Measurements from ENCODE around the gene POU6F2.

Gene POU6F2

DNA sequence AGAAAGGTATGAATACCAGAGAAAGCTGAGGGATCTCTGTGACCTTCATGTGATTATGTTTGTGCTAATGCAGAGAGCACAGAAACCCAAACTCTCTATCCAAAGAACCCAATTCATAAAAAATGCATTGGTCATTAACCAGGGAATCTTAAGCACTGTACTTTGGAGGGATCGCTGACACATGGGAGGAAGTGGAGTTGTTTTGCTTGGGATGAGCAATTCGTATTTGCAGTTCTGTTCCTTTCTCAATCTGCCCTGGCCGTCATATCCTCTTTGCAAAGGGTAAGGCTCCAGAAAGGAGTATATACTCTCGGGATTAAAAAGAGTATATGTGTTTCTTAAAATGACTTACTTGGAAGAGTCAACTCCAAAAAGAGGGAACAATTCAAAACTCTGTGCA, 221.3 kb downstream of the POU6F2 start:
- no peak for DNase-seq

DNA sequence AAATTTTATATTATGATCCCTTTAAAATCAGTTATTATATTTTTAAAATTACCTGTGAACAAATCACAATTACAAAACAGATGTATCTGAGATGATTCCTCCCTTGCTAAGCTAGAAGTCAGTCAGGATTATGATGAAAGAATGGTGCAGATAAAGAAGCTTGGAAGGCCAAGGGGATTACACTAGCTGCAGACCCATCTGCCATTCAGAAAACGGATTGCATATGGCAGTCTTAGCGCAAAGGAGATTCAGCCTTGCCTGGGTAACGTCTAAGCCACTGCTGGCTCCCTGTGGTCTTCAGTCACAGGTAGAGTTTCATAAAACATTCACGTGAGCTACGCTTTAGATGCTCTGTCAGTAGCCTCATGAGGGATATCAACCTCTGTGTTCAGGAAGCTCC, 222.2 kb downstream of the POU6F2 start:
- DNase-seq = no peak

DNA sequence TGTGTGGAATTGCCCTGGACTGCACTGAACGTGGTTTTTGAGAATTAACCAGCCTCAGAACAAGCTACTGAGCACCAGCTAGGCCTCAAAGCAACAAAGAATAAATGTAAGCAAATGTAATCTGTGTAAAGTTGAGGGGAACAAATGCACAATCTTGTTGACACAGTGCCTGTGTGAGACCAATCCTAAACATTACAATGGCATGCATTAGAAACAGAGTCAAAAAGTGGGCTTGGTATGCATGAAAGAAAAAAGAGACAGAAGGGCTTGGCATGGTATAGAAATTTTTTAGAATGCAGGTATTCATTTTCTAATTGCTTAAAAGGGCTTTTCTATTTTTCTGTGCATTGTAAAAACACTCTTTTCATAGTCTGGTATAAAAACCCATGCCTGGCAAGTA, 224.3 kb downstream of the POU6F2 start:
- DNase-seq = no peak

DNA sequence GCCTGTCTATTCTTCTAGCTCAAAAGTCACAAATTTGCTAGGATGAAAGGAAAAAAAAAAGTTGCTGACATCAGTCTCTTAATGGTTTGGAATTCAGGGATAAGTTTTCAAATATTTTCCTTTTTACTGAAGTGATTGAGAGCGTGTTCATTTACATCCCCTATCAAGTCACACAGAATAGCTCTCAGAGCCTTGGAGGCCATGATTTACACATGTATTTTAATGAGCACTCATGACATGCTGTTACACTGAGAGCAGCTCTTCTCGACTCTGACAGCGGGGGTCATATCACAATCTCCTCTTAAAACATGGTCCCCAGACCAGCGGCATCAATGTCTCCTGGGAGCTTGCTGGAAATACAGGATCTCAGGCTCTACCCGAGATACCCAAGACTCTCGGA, 232.7 kb downstream of the POU6F2 start:
- no peak for DNase-seq

DNA sequence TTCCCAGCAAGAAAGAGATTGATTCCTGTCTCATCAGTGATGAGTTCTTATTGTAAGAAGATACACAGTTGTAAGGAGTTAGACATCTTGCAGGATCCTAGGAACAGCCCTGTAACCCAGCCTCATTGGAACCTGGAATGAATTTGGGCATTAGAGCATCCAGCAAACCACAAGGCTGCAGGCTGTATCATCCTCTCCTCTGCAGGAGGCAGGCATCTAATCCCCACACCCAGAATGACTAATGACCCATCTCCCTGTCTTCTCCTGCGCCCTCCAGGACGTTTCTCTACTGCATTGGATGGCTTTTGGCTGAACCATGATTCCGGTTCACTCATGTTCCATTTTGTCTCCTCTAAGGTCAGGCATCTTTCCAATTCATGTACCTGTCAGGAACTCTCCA, 233.9 kb downstream of the POU6F2 start:
- no peak for DNase-seq

DNA sequence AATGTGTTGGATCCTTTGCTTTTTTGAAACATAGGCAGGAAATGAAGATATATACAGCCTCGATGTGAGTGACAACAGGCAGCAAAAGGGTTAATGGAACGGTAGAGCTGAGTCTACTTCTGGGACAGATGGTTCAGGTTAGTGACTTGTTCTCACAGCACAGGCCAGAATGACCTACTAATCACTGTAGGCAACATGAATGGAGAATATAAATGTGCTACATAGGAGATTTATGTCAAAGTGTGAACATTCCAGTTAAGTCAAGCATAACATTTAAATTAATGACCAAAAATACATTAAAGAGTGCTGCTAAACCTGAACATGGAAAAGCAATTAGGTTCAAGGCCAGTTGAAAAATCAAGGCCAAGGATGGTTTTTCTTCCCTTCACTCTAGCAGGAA, 235.2 kb downstream of the POU6F2 start:
- DNase-seq = no peak

DNA sequence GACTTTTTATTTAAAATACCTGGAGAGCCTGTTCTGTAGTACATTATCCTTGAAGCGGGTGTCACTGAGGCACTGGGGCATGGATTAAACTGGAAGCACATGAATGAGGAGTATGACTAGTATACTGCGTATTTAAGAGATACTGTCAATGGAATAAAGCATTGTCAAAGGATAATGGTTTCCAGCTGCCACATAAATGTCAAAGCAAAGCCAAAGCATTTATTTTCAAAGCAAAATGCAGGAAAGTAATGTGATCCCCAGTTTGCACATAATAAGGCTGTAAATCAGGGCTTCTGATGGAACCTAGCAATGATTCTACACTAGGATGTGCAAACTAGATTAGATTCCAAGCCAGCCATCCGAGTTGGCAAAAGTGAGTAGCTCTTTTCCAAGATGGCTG, 240.1 kb downstream of the POU6F2 start:
- no peak for DNase-seq

DNA sequence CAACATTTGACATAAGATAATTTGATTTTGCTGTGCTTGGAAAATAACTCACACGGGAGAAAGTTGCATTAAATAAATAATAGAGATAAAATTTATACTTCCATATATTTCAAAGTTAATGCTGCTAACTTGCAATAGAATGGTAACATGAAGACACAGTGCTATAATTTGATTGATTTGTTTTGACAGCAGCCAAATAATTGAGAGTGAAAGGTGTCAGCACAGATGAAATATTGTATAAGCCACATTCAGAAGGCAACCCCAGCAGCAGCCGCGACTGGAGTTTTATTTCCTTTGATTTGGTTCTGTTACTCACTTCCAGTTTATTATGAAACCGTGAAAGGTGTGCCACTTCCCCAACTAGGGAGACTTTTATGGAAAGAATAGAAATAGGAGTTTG, 242.2 kb downstream of the POU6F2 start:
- DNase-seq = no peak

DNA sequence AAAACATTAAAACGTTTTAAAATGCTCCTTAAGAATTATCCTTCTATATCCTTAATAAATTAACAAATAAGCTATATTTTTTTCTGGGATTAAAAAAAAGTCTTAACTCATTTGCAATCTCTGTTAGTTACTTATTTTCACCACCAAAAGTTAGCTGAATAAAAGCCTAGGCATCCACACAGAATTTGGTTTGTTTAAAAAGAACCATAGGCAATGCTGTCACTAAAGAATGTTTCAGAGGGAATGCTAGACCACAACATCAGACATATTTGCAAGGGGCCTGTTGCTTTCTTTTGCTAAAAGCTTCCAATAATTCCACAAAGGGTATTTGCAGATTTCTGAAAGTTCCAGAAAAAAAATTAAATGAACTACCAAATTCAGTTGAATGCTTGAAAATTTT, 244.2 kb downstream of the POU6F2 start:
- no peak for DNase-seq

DNA sequence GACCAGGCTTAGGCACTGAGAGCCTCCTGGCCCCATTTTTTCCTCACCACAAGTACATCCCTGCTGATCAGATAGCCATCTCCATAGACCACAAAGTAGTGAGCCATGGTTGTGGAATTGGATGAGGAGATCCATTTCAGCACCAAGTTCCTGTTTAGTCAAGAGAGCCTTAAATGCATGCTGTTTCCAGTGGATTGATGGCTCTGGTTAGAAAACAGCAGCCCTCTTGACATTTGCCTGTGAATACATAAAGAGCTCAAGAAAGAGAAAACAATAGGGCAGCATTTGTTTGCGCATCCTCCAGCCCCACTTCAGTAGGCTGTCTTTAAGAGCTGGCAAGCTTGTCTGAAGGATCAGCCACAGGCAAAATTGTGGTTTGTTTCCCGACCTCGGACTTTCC, 251.2 kb downstream of the POU6F2 start:
- DNase-seq = no peak

DNA sequence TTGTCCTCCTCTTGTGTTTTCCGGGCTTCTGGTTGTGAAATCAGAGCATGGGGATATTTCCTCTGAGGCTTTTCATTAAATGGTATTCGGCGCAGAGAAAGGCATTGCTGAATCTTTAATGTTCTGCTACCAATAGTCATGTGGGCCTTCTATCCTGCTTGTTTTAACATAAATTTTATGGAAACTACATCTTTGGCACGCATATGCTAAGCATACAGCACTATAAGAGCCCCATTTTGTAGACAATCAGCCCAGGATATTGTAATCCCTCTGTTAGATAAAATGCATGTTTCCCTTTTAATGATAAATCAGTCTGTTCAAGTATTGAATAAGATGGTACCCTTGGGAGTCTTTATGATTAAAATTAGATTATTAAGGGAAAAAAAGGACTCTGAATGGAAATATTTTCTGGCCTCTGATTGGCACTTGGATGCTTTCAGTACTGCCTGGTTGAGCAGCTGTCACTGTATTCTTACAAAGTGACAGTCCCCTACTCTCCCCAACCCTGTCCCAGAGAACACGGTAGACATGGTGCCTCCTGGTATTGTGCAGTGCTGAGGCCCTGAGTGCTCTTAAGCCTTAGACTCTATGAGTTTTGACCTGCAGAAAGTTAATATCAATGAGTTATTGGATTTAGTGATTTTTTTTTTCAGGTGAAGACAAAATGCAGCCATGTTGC, 256.3 kb downstream of the POU6F2 start:
- no peak for DNase-seq

DNA sequence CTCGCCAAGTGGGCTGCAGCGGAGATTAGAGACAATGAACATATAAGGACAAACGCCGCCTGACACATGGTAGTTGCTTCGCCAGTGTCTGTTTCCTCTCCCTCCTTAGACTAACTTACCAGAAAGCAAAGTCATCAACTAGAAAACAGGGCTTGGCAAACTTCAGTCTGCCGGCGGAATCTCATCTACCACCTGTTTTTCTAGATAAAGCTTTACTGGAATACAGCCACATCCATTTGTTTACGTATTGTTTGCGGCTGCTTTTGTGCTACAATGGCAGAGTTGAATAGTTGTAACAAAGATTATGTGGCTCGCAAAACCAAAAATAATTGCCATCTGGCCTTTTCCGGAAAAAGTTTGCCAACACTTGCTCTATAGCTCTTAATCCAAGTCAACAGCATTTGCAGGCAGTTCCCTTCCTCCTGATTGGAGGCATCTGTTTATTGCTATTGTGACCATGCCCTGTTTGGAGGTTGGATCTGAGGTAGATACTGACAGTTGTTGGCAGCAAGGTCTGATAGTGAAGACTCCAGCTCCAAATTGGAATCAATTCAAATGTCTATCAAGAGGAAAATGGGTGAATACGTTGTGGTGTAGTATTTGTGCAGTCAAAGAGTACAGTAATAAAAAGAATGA, 260.6 kb downstream of the POU6F2 start:
- no peak for DNase-seq

DNA sequence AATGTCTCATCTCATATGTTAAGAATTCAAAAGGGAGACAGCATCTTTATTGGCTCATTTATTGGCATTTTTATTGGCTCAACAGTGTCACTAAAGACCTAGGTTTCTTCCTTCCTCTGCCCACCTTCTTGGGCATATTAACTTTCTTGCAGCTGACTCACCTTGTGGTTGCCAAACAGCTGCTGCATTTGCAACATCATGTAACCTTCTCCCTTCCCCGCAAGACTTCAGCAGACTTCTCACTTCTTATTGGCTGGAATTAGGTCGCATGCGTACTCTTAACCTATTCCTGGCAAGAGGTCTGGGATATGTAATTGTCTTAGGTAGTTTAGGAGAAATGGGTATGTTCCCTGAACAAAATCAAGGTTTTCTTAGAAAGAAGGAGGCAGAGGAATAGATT, 263.2 kb downstream of the POU6F2 start:
- no peak for DNase-seq

DNA sequence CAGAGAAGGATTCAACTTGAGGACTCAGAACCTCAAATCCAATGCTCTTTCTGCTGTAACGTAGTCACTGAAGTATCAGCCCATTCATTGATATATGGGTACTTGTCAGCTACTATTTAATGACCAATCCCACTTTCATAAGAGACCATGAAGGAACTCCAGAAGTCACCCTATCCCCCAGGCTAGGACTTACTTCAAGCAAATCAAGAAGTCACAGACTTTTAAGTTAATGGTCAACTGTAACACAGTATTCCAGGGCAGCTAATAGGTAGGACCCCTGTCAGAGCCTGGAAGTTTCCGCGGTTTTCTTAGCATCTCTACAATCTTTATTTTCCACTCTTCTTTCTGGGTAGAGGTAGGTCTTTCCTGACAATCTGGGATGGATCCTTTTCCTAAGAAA, 269.9 kb downstream of the POU6F2 start:
- DNase-seq = no peak

DNA sequence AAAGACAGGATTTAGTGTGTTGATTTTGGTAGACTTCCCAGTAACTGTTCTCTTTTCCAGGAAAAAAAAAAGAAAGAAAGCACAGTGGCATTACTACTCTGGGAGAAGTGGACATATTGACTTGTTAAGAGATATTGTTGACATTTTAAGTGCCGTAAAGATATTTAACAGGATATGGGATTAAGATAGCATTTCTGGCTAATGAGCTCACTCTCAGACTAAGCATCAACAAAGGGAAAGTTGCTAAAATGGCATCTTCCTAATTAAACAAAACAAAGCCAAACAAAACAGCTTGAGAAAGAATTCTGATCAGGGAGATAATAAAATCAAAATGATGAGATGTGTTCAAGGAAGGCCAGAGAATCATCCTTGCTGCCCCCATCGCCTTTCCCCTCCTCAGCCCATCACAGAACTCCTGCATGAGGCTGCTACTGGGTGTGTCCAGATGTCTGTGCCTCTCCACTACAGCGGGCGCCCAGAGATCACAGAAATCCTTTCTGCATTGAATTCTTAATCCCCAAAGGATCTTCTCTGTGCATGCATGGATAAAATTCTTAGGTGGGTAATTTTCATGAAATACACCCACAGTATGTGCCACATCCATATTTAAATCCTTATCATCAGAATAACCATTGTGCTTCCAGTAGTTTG, 270.5 kb downstream of the POU6F2 start:
- DNase-seq = no peak

DNA sequence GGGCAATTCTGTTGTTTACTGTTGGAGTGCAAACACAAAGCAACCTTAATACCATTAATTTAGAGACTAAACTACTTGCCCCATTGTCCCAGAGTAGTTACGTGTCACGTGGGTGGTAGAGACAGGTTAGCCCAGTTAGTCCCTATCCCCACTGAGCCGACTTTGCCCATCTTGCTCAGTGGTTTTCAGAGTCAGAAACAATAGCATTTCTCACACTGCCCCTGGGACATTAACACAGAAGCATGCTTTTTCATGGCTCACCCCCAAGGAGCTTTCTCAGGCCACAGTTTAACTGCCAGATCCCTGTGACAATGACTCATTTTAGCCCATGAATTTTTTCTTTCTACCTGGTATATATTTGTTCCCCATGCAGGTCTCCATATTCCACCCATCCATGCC, 271.0 kb downstream of the POU6F2 start:
- no peak for DNase-seq

DNA sequence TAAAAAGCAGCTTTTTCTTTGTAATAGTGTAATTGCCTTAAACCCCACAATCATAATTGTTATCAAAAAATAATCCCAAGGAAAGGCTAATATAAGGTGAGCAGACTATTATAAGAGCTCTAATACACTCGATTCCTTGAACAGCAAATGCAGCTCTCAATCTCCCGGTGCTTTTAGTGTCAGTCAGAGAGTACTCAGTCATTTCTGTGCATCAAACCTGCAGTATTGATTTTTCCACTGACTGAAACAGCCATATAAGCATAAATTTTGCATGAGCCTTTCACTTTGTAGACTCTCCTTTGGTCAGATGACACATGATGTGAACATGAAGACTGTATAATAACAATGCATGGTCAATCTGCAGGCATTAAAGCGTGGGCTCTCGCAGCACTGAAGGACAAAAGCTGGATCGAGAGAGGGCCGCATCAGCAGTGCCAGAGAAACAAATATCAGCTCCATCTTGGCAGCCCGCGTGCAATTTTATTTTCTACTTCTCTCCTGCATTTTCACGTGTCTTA, 272.0 kb downstream of the POU6F2 start:
- DNase-seq = no peak

DNA sequence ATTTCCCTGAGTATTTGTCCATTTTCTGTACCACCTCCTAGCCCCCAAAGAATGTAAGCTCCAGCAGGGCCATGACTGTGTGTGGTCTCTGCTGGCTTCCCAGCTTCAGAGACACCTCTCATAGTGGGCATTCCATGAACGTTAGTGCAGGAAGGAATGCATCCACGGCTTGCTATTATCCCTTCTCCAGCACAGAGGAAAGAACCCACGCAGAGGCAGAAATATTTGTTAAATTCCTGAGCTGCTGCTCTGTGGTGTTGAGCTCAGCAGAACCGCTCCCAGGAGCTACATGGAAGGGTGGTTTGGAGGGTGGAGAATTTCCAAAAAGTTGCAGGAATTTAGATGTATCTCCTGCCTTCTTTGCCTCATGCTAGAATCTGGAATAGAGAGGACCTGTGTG, 275.2 kb downstream of the POU6F2 start:
- no peak for DNase-seq

DNA sequence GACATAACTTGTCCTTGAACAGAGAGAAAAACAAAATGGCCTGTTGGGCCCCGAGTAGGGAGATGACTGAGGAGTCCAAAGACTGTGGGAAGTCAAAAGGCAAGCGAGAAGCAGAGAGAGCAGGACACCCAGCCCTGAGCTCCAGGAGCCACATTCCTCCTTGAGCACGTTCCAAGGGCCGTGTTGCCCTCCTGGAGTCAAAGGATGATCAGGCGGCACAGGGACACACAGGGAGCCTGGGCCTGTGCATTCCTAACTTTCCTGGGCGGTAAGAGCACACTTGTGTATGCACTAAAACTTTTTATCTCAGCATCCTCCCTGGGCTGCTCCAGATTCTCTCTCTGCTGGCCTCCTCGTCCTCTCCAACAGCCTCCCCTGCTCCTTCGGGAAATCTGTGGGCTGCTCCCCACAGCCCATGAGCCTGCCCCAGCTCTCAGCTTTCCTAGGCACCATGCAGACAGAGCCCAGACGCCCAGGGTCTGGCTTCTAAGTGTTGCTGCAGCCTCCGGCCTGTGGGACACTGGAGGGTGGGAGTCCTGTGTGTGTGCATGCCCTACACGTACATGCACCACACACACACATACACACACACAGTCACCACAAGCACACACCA, 281.8 kb downstream of the POU6F2 start:
- no peak for DNase-seq

DNA sequence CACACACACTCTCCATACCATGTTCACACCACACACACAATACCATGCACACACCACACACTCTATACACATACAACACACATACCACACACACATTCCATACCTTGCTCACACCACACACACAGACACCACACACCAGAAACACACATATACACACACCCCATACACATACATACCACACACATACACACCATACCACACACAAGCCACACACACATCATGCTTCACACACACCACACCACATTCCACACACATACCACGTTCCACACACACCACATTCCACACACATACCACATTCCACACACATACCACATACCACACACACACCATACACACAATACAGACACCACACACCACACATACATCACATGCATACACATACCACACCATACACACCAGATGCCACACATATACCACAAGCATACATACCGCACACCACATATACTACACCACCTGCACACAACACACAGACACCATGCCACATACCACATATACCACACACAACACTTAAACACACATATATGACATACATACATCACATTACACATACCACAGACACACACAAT, 282.7 kb downstream of the POU6F2 start:
- DNase-seq = no peak

DNA sequence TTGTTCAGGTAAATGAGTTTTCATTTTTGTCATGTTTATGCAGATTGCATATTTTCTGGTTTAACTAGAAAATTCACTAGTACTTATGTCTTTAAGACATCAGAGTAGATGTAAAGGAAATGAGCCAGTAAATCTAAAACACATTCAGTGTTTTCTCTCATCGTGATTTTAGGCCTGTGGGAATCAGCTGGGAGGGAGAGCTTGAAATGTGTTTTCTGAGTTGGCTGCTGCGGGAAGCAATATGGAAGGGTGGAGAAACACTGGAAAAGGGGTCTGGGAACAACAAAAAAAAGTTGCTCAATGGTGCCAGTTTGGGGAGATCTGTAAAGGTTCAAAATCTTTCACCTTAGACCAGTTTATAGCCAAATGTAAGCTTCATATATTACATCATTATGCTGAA, 284.1 kb downstream of the POU6F2 start:
- no peak for DNase-seq

DNA sequence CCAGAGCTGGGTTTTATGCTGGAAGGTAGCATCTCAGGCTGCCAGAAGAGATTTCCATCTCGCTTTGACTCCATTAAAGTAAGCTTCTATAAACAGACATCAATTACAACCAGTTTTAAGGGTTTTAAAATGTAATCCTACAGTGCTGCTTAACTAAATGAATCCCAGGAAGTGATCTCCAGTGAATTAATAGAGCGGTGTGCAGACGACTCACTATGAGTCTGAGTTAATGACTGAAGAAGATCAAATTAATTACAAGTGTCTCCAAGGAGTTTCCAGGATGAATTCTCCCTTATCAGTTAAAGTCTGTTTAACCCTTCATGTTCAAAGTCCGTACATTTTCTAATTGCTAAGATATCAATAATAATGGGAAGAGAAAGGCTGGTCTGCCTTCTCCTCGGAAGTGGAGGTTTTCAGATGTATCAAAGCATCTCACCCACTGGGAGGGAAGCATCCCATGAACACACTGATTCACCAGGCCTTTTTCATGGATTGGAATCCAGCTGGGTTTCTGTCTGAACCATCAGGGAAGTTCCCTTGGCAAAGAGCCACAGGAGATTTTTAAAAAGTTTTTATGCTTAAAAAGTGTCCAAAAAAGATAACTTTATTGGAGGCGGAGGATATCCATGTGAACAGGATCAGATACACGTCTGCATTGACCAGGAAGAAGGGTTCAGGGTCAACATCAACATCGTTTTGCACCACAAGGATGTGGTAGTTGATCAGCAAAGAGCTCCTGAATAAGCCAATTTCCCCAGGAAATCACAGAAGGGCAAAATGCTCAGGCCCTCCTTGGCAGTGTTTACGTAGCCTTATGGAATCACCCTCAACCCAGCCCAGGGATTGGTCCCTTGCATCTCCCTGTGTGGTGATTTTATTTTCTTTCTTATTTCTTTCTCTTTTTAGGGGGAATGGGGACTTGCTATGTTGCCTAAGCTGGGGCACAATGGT, 288.2 kb downstream of the POU6F2 start:
- DNase-seq = no peak

Measured in activated effector memory CD4-positive, alpha-beta T cell treated with anti-CD3 and anti-CD28 coated beads, Interleukin-2, amount 50 U/mL, for 16 hours (primary cell).